Fibroblast of lung (primary cell): ENCODE results near the gene CFAP97D1.

Experiments used
- CTCF ChIP-seq, 2 donors: IDR thresholded peaks in 1 of 2; conservative IDR thresholded peaks in 1 of 2; 1 replicate in 1 of 2; 2 replicates in 1 of 2; pipeline ENCODE4 v1.5.1; 2011 to 2012; ENCODE audit warnings: low read length in 2 of 2, control low read depth in 1 of 2, inconsistent platforms in 1 of 2, low read depth in 1 of 2, mild to moderate bottlenecking in 1 of 2
- EZH2 ChIP-seq: IDR thresholded peaks from 2 replicates; pipeline ENCODE4 v1.5.1; 2012; ENCODE audit warnings: low read length, control low read depth, mild to moderate bottlenecking; ENCODE audit errors: missing control alignments

GRCh38 chr17:43799047-43799446 is 18.8 kb downstream of the CFAP97D1 start:
- TF ChIP-seq CTCF (conservative IDR thresholded peaks at IDR 0.05 in 1 of 2, IDR thresholded peaks at IDR 0.05 in 1 of 2; ENCODE audit: low read depth in 1 of 2, low read length in 2 of 2) = no peak
- no peak for TF ChIP-seq EZH2
